K562 (cell line): ENCODE data around the gene TMEM143. TPM values are rescaled to one million over a fixed set of nuclear protein-coding genes. Genes with fewer than 3 reads are reported as not detected.

ENCODE experiments used
- CHD2 ChIP-seq: IDR thresholded peaks from 2 replicates; pipeline ENCODE4 v1.6.1; 2011; ENCODE audit warnings: low read depth, low read length
- ETV5 ChIP-seq: sonication (generic); formaldehyde crosslinking; IDR thresholded peaks from 2 replicates; pipeline ENCODE4 v1.4.0; 2020; ENCODE audit warnings: low read depth, mild to moderate bottlenecking, missing genetic modification reagents
- FOXP1 ChIP-seq: sonication (generic); formaldehyde crosslinking; IDR thresholded peaks from 2 replicates; pipeline ENCODE4 v1.8.0; 2022; ENCODE audit warnings: mild to moderate bottlenecking, missing genetic modification reagents
- HNRNPL ChIP-seq: fragments of 200-400 bp; formaldehyde crosslinking; IDR thresholded peaks from 2 replicates; pipeline ENCODE4 v1.6.1; 2017; ENCODE audit warnings: low read depth, mild to moderate bottlenecking, low read length
- PATZ1 ChIP-seq: fragments of 250-450 bp; sonication (Bioruptor Pico); IDR thresholded peaks from 2 replicates; pipeline ENCODE4 v1.5.0; 2020; ENCODE audit warnings: mild to moderate bottlenecking, borderline replicate concordance
- PCBP2 ChIP-seq: fragments of 200-400 bp; formaldehyde crosslinking; IDR thresholded peaks from 2 replicates; pipeline ENCODE4 v1.6.1; 2018; ENCODE audit warnings: low read length, low read depth, mild to moderate bottlenecking, moderate library complexity; ENCODE audit not compliant: poor library complexity, severe bottlenecking
- PPARD ChIP-seq: fragments of 250-450 bp; sonication (Bioruptor Pico); IDR thresholded peaks from 2 replicates; pipeline ENCODE4 v1.8.0; 2022; ENCODE audit warnings: inconsistent platforms, mild to moderate bottlenecking, moderate library complexity
- REST ChIP-seq, 2 experiments: fragments of 450-650 bp; formaldehyde crosslinking in 1 of 2; IDR thresholded peaks; 2 replicates each; pipeline versions ENCODE4 v1.4.0 to v1.6.1; 2014 to 2020; ENCODE audit warnings: mild to moderate bottlenecking in 2 of 2, borderline replicate concordance in 1 of 2, low read depth in 1 of 2
- TAL1 ChIP-seq: fragments of 450-650 bp; IDR thresholded peaks from 2 replicates; pipeline ENCODE4 v1.6.1; 2016; ENCODE audit warnings: mild to moderate bottlenecking
- TFAP4 ChIP-seq: sonication (generic); formaldehyde crosslinking; IDR thresholded peaks from 2 replicates; pipeline ENCODE4 v1.8.0; 2022; ENCODE audit warnings: missing genetic modification reagents, mild to moderate bottlenecking, moderate library complexity, borderline replicate concordance
- TRIM28 ChIP-seq: fragments of 450-650 bp; IDR thresholded peaks from 2 replicates; pipeline ENCODE4 v1.6.1; 2017
- ZBTB33 ChIP-seq: sonication (generic); formaldehyde crosslinking; IDR thresholded peaks from 2 replicates; pipeline ENCODE4 v1.8.1; 2023; ENCODE audit warnings: mild to moderate bottlenecking, missing genetic modification reagents
- ZC3H8 ChIP-seq: fragments of 450-650 bp; IDR thresholded peaks from 2 replicates; pipeline ENCODE4 v1.6.1; 2017
- polyA plus RNA-seq, 8 experiments: library from polyadenylated mRNA; depleted of rRNA in 4 of 8; stranded (reverse) in 5 of 8; unstranded in 3 of 8; fragments of >200 nt; fragmentation: Nextera tagmentation in 2 of 8; fragmentation: Illumina TruSeq in 1 of 8; extraction: Ambion mirVana in 2 of 8; extraction: Trizol in 1 of 8; gene quantifications; 2 replicates each; pipeline versions ENCODE4 v1.2.1 to v1.2.3, GENCODE V29; 2011 to 2014; ENCODE audit warnings: inconsistent platforms in 1 of 8, missing spikeins in 1 of 8
- total RNA-seq, 7 experiments: library from RNA; depleted of rRNA in 6 of 7; stranded (reverse); fragments of >200 nt in 6 of 7; fragmentation: Illumina TruSeq in 2 of 7; extraction: Trizol in 2 of 7; gene quantifications; 2 replicates each; pipeline versions ENCODE4 v1.2.1 to v1.2.3, GENCODE V29; 2011 to 2021; ENCODE audit warnings: low replicate concordance in 1 of 7

The TMEM143 gene
- total and polyA plus RNA-seq, 9 of the 15 experiments (the other 6 are each of a cell fraction or from before 2014, with no cell fraction given) = 0.66 to 8.8 (median 4.3) TPM

- TF ChIP-seq REST (IDR thresholded peaks at IDR 0.05; ENCODE audit: borderline replicate concordance) (peak; percentile 56), REST (CRISPR knock-in tag; IDR thresholded peaks at IDR 0.05; ENCODE audit: low read depth) (no peak), FOXP1 (CRISPR knock-in tag) (peak; percentile 19; the same call in 1 of the 2 replicates), TAL1 (no peak), TFAP4 (CRISPR knock-in tag) (no peak), HNRNPL (peak; percentile 24; the same call in 1 of the 2 replicates), PATZ1 (CRISPR knock-in tag) (no peak), ZC3H8 (0 out of 2 replicates have a peak, but pooled peaks have one; percentile 55), CHD2 (no peak), TRIM28 (no peak), PCBP2 (no peak), ETV5 (no peak; the same call in none of the 2 replicates), ZBTB33 (CRISPR knock-in tag) (peak; percentile 52; the same call in 1 of the 2 replicates), PPARD (CRISPR knock-in tag) (no peak)
These were observed 34.9 kb upstream of the TMEM143 start (continued) for GRCh38 chr19:48398375-48399235.
